ENCODE data around the gene BANK1.

Gene BANK1

GRCh38 chr4:101914761-101915160 is 124.2 kb downstream of the BANK1 start:
- H3K4me3 ChIP-seq (ENCODE audit: insufficient read depth, low read depth, low read length, poor library complexity, severe bottlenecking): no peak overlapping the region
- H3K27ac ChIP-seq (ENCODE audit: insufficient read depth, low read length, poor library complexity, severe bottlenecking): no peak overlapping the region
- no peaks in the 10 kb centered on the region for H3K9me3 ChIP-seq (ENCODE audit: control insufficient read depth, low read length)
- DNase-seq: no peak
- H3K27me3 ChIP-seq (replicated peaks; ENCODE audit: control insufficient read depth, insufficient read depth, low read length, poor library complexity, severe bottlenecking): no peaks in the 10 kb centered on the region
- no peaks in the 10 kb centered on the region for H3K36me3 ChIP-seq (ENCODE audit: control insufficient read depth, insufficient read depth, low read length)
- H3K4me1 ChIP-seq (ENCODE audit: control insufficient read depth, insufficient read depth, low read length, poor library complexity, severe bottlenecking): no peaks in the 10 kb centered on the region

DNA sequence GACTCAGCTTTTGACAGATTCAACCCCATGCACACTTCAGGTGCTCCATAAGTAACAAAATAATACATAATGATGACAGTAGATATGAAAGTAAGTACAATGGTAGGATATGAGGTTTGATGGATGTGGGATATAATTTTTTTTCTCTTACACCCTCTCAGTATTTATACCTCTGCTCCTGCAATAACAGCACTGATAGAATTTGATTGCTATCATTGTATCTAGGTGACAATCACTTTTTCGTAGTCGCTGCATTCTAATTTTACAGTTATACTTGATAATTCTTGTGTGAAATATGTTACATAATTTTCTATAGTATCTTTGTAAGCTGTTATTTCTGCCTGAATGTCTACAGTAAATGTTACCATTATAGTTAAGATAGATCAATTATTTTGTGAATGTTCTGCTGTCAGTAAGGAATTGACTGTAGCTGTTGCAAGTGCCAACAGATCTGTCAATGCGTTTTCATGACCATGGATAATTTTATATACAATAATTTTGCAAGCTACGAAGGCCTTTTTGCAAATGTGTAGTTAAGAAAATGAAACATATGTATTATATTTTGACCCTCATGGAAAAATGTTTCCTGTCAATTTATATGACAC is 128.9 kb downstream of the BANK1 start:
- DNase-seq: no peak
- Histone ChIP-seq H3K27me3 (replicated peaks; ENCODE audit: control insufficient read depth, insufficient read depth, low read length, poor library complexity, severe bottlenecking) (no peaks in the 10 kb centered on the region), H3K27ac (ENCODE audit: insufficient read depth, low read length, poor library complexity, severe bottlenecking) (no peak overlapping the region), H3K9me3 (ENCODE audit: control insufficient read depth, low read length) (no peaks in the 10 kb centered on the region), H3K36me3 (ENCODE audit: control insufficient read depth, insufficient read depth, low read length) (no peaks in the 10 kb centered on the region), H3K4me3 (ENCODE audit: insufficient read depth, low read depth, low read length, poor library complexity, severe bottlenecking) (no peak overlapping the region), H3K4me1 (ENCODE audit: control insufficient read depth, insufficient read depth, low read length, poor library complexity, severe bottlenecking) (no peaks in the 10 kb centered on the region)

DNA sequence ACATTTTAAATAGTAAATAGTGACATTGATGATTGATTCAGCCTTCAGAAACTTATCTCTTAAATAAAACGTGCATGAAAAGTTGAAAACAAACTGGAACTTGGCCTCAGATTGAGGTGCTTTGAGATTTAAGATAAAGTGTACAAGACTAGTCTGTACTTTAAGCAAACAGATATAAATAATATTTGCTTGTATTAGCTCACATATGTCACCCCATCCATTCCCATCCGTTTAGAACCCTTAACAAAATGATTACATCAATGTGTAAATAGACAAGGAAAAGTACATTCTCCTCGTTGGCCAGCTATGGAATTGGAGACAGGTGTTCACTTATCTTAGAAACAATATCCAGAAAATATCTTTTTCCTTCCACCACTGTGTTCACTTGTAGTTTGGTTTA is 130.8 kb downstream of the BANK1 start:
- no peaks in the 10 kb centered on the region for H3K9me3 ChIP-seq (ENCODE audit: control insufficient read depth, low read length)
- DNase-seq: no peak
- no peaks in the 10 kb centered on the region for H3K36me3 ChIP-seq (ENCODE audit: control insufficient read depth, insufficient read depth, low read length)

GRCh38 chr4:101931619-101932018 is 141.1 kb downstream of the BANK1 start:
- no peak for DNase-seq
- Histone ChIP-seq H3K27ac (ENCODE audit: insufficient read depth, low read length, poor library complexity, severe bottlenecking) (no peak overlapping the region), H3K4me3 (ENCODE audit: insufficient read depth, low read depth, low read length, poor library complexity, severe bottlenecking) (no peak overlapping the region), H3K9me3 (ENCODE audit: control insufficient read depth, low read length) (no peaks in the 10 kb centered on the region), H3K36me3 (ENCODE audit: control insufficient read depth, insufficient read depth, low read length) (no peaks in the 10 kb centered on the region), H3K27me3 (replicated peaks; ENCODE audit: control insufficient read depth, insufficient read depth, low read length, poor library complexity, severe bottlenecking) (no peaks in the 10 kb centered on the region), H3K4me1 (ENCODE audit: control insufficient read depth, insufficient read depth, low read length, poor library complexity, severe bottlenecking) (no peaks in the 10 kb centered on the region)

More for the DNA sequence above, 130.8 kb downstream of the BANK1 start:
- no peak overlapping the region for H3K4me3 ChIP-seq (ENCODE audit: insufficient read depth, low read depth, low read length, poor library complexity, severe bottlenecking)
- no peaks in the 10 kb centered on the region for H3K4me1 ChIP-seq (ENCODE audit: control insufficient read depth, insufficient read depth, low read length, poor library complexity, severe bottlenecking)
- no peak overlapping the region for H3K27ac ChIP-seq (ENCODE audit: insufficient read depth, low read length, poor library complexity, severe bottlenecking)
- no peaks in the 10 kb centered on the region for H3K27me3 ChIP-seq (replicated peaks; ENCODE audit: control insufficient read depth, insufficient read depth, low read length, poor library complexity, severe bottlenecking)

DNA sequence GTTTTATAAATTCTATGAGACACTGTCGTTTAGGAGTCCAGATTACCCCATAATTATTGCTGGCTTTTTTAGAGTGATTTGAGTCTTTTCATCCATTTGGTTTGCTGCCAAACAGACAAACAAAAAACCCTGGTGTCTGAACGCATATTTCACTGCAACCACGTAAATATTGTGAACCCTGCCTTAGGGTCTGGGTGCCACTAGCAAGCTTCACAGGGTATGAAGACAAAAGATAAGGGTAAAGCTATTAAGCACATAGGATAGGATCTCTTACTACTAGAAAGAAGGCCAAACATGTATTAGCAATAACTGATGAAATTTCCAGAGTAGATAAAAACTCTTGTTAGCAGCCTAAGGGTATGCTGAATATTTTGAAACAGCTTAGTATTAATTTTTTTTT is 143.3 kb downstream of the BANK1 start:
- H3K9me3 ChIP-seq (ENCODE audit: control insufficient read depth, low read length): no peaks in the 10 kb centered on the region
- H3K27ac ChIP-seq (ENCODE audit: insufficient read depth, low read length, poor library complexity, severe bottlenecking): no peak overlapping the region
- H3K27me3 ChIP-seq (replicated peaks; ENCODE audit: control insufficient read depth, insufficient read depth, low read length, poor library complexity, severe bottlenecking): no peaks in the 10 kb centered on the region
- H3K4me1 ChIP-seq (ENCODE audit: control insufficient read depth, insufficient read depth, low read length, poor library complexity, severe bottlenecking): no peaks in the 10 kb centered on the region
- no peaks in the 10 kb centered on the region for H3K36me3 ChIP-seq (ENCODE audit: control insufficient read depth, insufficient read depth, low read length)
- H3K4me3 ChIP-seq (ENCODE audit: insufficient read depth, low read depth, low read length, poor library complexity, severe bottlenecking): no peak overlapping the region
- DNase-seq: no peak

- Histone ChIP-seq H3K4me3 (ENCODE audit: insufficient read depth, low read depth, low read length, poor library complexity, severe bottlenecking) (no peak overlapping the region), H3K27me3 (replicated peaks; ENCODE audit: control insufficient read depth, insufficient read depth, low read length, poor library complexity, severe bottlenecking) (no peaks in the 10 kb centered on the region), H3K27ac (ENCODE audit: insufficient read depth, low read length, poor library complexity, severe bottlenecking) (no peak overlapping the region), H3K4me1 (ENCODE audit: control insufficient read depth, insufficient read depth, low read length, poor library complexity, severe bottlenecking) (no peaks in the 10 kb centered on the region), H3K36me3 (ENCODE audit: control insufficient read depth, insufficient read depth, low read length) (no peaks in the 10 kb centered on the region), H3K9me3 (ENCODE audit: control insufficient read depth, low read length) (no peaks in the 10 kb centered on the region)
- DNase-seq: no peak
These were observed 148.3 kb downstream of the BANK1 start for GRCh38 chr4:101938836-101939235.

GRCh38 chr4:101941816-101942358 is 151.4 kb downstream of the BANK1 start:
- Histone ChIP-seq H3K27me3 (replicated peaks; ENCODE audit: control insufficient read depth, insufficient read depth, low read length, poor library complexity, severe bottlenecking) (no peaks in the 10 kb centered on the region), H3K4me1 (ENCODE audit: control insufficient read depth, insufficient read depth, low read length, poor library complexity, severe bottlenecking) (no peaks in the 10 kb centered on the region), H3K36me3 (ENCODE audit: control insufficient read depth, insufficient read depth, low read length) (no peaks in the 10 kb centered on the region), H3K9me3 (ENCODE audit: control insufficient read depth, low read length) (no peaks in the 10 kb centered on the region), H3K4me3 (ENCODE audit: insufficient read depth, low read depth, low read length, poor library complexity, severe bottlenecking) (no peak overlapping the region), H3K27ac (ENCODE audit: insufficient read depth, low read length, poor library complexity, severe bottlenecking) (no peak overlapping the region)
- DNase-seq: no peak

- Histone ChIP-seq H3K9me3 (ENCODE audit: control insufficient read depth, low read length) (no peaks in the 10 kb centered on the region), H3K36me3 (ENCODE audit: control insufficient read depth, insufficient read depth, low read length) (no peaks in the 10 kb centered on the region), H3K4me1 (ENCODE audit: control insufficient read depth, insufficient read depth, low read length, poor library complexity, severe bottlenecking) (no peaks in the 10 kb centered on the region), H3K27ac (ENCODE audit: insufficient read depth, low read length, poor library complexity, severe bottlenecking) (no peak overlapping the region), H3K4me3 (ENCODE audit: insufficient read depth, low read depth, low read length, poor library complexity, severe bottlenecking) (no peak overlapping the region), H3K27me3 (replicated peaks; ENCODE audit: control insufficient read depth, insufficient read depth, low read length, poor library complexity, severe bottlenecking) (no peaks in the 10 kb centered on the region)
- no peak for DNase-seq
These were observed 152.4 kb downstream of the BANK1 start for GRCh38 chr4:101942891-101943290.

DNA sequence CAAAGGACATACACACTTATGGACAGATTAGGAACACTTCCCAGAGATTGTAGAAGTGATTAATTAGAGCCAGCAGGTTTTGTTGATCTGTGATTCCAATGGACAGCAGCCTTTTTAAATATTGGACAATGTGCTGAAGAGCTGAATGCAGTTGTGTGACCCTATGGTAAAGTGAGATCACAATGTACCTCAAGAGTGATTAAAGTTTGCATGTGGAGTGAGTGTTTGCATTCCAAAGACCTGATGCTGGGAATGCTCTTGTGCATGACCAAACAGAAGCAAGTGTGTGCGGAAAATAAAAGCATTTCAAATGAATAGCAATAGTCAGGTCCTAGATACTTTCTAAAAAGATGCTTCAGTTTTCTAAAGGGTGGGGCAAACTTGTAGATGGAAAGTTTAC is 154.1 kb downstream of the BANK1 start:
- Histone ChIP-seq H3K4me3 (ENCODE audit: insufficient read depth, low read depth, low read length, poor library complexity, severe bottlenecking) (no peak overlapping the region), H3K27me3 (replicated peaks; ENCODE audit: control insufficient read depth, insufficient read depth, low read length, poor library complexity, severe bottlenecking) (no peaks in the 10 kb centered on the region), H3K27ac (ENCODE audit: insufficient read depth, low read length, poor library complexity, severe bottlenecking) (no peak overlapping the region), H3K9me3 (ENCODE audit: control insufficient read depth, low read length) (no peaks in the 10 kb centered on the region), H3K36me3 (ENCODE audit: control insufficient read depth, insufficient read depth, low read length) (no peaks in the 10 kb centered on the region), H3K4me1 (ENCODE audit: control insufficient read depth, insufficient read depth, low read length, poor library complexity, severe bottlenecking) (no peaks in the 10 kb centered on the region)
- DNase-seq: no peak

- DNase-seq: no peak
- Histone ChIP-seq H3K4me1 (ENCODE audit: control insufficient read depth, insufficient read depth, low read length, poor library complexity, severe bottlenecking) (no peaks in the 10 kb centered on the region), H3K4me3 (ENCODE audit: insufficient read depth, low read depth, low read length, poor library complexity, severe bottlenecking) (no peak overlapping the region), H3K9me3 (ENCODE audit: control insufficient read depth, low read length) (no peaks in the 10 kb centered on the region), H3K36me3 (ENCODE audit: control insufficient read depth, insufficient read depth, low read length) (no peaks in the 10 kb centered on the region), H3K27ac (ENCODE audit: insufficient read depth, low read length, poor library complexity, severe bottlenecking) (no peak overlapping the region), H3K27me3 (replicated peaks; ENCODE audit: control insufficient read depth, insufficient read depth, low read length, poor library complexity, severe bottlenecking) (no peaks in the 10 kb centered on the region)
These were observed 157.5 kb downstream of the BANK1 start for GRCh38 chr4:101948055-101948454.

All from effector memory CD4-positive, alpha-beta T cell (primary cell).